GM19099 (cell line): Measurements from ENCODE around the gene KCNA2.

Source experiments
- POLR2A ChIP-seq: IDR thresholded peaks from 3 replicates; pipeline ENCODE4 v1.6.1; 2011; ENCODE audit warnings: low read depth; ENCODE audit not compliant: insufficient read length; ENCODE audit errors: extremely low read depth

KCNA2 gene

DNA sequence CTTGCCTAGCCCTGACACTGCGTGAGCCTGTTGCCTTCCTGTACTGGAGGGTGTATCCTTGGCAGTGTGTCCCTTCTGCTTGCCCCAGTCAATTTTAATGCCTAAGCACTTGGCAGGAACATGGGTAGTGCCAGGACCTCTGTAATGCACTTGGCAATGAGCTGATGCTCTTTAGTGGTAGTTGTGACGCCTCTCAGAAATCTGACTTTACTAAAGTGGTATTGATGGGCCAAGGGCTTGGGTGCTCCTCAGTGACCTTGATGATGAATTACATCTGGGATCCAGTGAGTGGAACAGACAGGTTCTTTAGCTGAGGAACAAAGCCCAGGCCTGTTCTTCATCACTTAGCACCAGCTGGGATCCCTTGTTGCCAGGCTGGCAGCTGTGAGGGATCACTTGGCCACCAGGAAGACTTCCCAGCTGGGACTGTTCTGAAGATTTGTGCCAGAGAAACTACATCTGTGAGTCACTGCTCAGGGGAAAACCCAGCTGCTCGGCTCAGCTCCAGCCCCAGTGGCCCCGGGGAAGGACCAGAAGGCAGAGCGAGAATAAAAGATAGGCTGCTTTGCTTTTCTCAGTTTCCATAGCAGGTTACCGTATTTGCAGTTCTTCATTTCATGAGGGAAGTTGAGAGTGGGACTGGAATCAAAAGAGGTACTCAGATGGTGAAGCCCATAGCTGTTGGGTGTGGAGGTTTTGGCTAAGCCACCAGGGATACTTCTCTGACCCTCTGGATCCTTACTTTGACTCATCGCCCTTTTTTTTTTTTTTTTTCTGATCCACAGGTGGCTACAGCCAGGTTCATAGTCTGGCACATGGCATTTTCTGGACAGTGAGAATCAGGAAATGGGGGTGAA is 28.5 kb upstream of the KCNA2 start:
- TF ChIP-seq POLR2A, result peak; percentile 28

GRCh38 chr1:110634086-110634454 is 27.9 kb upstream of the KCNA2 start:
- no peak for TF ChIP-seq POLR2A

DNA sequence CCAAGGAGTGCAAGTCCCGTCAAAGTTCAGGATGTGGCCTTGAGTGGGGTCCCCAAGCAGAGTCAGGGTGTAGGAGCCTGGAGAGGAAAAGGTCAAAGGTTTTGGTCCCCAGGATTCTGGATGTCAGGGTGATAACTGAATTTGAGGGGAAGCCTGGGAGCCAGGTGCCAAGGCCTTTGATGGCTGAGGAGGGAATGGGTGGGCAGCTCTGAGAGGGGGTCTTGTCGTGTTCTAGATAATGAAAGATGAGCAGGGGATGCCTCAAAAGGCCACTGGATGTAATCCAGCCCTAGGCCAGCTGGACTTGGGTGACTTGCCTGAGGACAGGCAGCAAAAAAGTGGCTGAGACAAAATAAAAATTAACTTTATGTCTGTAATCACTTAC is 27.5 kb upstream of the KCNA2 start:
- TF ChIP-seq POLR2A, result no peak

DNA sequence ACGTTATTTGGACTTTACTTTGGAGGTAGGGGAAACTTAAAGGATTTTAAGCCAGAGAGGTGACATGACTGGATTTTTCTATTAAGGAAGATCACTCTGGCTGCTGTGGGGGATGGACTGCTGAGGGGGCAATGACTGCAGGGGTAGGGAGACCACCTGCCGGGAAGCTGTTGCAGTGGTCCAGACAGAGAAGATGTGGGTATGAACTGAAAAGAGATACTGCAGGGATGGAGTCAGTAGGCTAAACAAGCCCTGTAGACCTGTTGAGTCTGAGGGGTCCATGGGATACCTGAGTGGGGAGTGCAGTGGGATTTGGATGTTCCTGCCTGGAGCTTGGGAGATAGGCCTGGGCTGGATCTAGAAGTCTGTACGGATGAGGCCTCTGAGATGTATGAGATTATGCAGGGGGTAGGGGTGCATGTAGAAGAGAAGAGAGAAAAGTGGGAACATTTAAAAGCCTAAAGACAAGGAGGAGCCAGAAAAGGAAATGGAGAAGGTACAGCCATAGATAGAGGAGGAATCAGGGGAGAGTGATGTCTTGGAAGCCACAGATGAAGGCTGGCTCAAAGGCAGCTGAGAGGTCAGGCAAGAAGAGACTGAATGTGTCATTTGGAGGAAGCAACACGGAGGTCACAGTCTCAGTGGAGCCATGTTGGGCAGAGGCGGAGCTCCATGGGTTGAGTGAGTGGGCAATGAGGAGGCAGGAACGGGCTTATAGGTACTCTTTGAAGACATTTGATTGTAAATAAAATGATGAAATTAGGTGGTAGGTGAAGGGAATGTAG is 25.9 kb upstream of the KCNA2 start:
- no peak for TF ChIP-seq POLR2A

DNA sequence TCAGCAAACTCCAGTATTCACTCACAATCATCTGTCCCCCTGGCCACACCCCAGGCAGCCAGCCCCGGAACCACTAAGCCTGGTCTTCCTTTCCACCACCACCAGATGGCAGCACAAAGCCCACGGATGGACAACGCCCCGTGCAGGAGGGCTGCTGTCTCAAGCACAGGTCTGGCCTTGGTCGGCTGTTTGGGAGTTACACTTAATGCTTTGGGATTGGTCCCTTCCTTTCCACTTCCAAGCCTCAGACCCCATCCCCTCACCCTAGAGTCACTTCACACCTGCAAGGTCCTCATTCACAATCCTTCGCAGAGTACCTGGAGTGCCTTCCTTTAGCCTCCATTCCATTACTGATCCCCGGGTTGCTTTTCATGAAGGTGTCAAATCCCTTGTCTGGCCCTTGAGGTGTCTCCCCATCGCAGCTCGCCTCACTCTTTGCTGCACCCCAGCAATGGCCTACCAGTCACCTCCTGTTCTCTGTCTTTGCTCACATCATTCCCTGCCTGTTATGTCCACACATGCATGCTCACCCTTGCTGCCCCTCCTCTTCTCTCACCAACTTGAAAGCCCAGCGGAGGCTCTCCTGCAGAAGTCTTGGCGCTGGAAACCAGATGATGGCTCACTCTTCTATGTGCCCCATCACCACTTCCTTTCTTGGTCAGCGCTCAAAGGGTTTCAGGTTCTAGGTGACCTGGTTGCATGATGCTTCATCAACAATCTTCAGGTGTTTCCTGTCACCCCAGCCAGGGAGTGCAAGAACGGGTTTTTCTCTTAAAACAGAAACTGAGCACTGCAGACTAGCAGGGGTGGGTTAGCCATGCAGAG is 24.9 kb upstream of the KCNA2 start:
- no peak for TF ChIP-seq POLR2A

DNA sequence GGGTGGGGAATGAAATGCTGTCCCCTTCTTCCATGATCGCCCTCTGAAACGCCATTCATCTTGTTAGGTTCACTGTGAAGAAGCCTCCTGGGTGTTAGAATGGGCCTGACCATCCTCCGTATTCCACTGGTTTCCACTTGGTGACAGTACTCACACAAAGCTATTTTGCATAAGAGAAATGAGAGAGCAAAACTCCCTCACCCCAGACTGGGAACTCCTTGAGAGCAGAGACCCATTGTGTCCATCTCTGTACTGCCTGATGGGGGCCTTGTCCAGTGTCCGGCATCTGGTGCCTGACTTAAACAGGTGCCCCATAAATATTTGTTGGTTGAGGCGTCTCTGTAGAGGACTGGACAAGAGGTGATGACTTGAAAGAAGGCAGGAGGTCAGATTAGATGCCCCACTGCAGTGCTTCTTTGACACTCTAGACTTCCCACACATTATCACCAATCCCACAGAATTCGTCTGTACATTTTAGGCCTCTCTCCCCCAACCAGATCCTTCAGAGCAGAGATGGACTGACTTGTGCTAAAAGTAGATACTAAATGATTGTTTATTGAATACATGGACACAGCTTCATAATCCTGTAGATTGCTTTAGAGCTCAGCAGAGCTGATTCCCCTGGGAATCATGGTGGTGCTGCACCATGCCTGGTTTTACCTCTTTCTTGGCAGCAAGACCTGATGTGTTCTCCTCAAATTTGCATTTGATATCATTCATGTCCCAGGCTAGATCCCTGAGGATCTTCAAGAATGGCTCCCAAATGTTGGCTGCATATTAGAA is 22.4 kb upstream of the KCNA2 start:
- TF ChIP-seq POLR2A, result no peak

DNA sequence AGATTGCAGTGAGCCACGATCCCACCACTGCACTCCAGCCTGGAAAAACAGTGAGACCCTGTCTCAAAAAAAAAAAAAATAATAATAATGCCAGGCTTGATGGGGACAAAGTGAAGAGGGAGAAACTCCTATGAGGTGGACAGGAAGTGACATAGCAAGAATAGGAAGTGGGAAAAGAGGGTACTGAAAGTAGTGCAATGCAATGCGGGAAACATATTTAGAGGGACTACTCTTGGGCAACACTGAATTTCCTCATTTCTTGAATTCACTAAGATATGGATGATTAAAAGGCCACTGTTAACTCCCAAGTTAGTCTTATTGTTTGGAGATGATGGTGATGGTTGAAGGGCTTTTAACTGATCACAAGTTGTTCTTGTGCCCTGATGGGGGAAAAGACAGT is 21.6 kb upstream of the KCNA2 start:
- no peak for TF ChIP-seq POLR2A

DNA sequence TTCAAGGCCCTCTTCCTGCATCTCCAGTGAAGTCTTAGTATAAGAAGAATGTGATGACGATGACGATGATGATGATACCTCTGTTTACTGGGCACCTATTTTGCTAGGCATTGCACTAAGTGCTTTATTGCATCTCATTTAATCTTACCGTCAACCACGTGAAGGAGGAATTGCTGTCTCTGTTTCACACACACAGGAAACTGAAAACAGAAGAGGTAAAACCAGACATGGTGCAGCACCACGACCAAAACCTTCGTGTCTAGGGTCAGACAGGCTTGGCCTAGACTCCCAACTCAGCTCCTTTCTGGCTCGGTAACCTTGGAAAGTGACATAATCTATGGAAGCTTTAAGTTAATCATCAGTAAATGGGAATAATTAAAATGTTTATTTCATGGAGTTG is 20.7 kb upstream of the KCNA2 start:
- TF ChIP-seq POLR2A, result no peak

GRCh38 chr1:110620686-110621085 is 14.5 kb upstream of the KCNA2 start:
- TF ChIP-seq POLR2A, result no peak

GRCh38 chr1:110620250-110620615 is 14.1 kb upstream of the KCNA2 start:
- no peak for TF ChIP-seq POLR2A

- TF ChIP-seq POLR2A, result no peak
These were observed 13.5 kb upstream of the KCNA2 start for GRCh38 chr1:110619412-110620249.

GRCh38 chr1:110618668-110619067 is 12.5 kb upstream of the KCNA2 start:
- TF ChIP-seq POLR2A, result no peak

DNA sequence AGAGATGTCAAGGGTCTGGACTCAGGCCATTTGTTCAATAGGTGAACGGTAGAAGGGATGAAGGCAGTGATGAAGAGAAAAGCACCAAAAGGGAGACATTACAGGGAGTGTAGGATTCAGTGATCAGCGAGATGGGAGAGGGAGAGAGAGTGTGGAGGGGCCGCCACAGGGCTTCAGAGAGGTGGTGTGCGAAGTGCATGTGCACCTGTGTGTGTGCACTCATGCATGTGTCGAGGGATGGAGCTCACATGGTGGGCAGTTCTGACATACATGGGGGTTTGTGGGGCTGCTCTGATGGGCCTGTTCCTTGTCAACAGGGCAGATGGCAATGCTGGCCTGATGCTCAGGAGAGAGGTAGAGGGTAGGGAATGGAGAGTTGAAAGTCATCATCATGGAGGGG is 11.4 kb upstream of the KCNA2 start:
- no peak for TF ChIP-seq POLR2A

GRCh38 chr1:110617116-110617515 is 11.0 kb upstream of the KCNA2 start:
- no peak for TF ChIP-seq POLR2A
